Hypothalamus (tissue), 51 donors: ENCODE results near the gene LRRC8A.
"Not testable (repeated sequence)": the region's sequence is repeated elsewhere in the genome, so short reads cannot be mapped to it uniquely, and the experiment has no call there.

ENCODE experiments used
- DNase-seq, 51 donors: peaks; one replicate each; lab custom pipeline; 2025; lab: John Stamatoyannopoulos, UW

Gene LRRC8A

DNA sequence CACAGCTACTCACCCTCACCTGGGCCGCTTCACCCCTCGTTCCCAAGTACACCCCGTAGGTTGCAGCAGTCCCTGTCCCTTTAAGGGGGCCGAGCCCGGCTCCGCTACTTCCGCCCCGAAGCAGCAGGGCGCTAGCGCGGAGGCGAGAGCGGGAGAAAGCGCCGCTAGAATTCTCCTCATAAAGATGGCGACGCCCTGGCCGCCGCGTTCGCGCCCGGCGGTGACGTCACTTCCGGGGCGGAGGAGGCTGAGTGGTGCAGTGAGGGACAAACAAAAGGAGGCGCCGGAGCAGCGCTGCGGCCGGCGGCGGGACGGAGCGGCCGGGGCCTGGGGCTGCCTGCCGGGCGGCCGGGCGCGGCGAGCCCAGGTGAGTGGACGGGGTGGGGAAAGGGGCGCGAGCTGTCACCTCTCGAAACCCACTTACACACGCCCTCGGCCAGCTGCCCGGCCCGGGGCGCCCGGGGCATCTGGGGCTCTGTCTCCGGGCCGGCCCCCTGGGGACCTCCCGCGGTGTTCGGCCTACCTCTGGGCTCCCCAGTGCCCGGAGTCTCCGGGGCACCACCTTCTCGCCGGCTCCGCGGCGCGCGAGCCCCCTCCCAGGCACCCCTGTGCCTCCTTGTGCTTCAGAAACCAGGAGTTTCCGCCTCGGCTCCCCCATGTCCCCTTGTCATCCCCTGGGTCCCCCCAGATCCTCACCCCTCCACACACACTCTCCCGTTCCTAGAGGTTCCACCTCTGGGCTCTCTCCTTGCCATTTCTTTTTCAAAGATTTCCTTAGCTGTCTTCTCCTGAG is at the start of gene LRRC8A, which contains the start of gene KYAT1:
TSS of gene LRRC8A (plus strand) at position 250 of the 793 bp plus-strand sequence. CDS start 25,032 bp downstream, outside the sequence.
TSS of gene KYAT1 (minus strand) at position 67 of the 793 bp plus-strand sequence. CDS start 36,545 bp downstream, outside the sequence.
- DNase-seq = peak; percentile 66 to 99 (median 96)

DNA sequence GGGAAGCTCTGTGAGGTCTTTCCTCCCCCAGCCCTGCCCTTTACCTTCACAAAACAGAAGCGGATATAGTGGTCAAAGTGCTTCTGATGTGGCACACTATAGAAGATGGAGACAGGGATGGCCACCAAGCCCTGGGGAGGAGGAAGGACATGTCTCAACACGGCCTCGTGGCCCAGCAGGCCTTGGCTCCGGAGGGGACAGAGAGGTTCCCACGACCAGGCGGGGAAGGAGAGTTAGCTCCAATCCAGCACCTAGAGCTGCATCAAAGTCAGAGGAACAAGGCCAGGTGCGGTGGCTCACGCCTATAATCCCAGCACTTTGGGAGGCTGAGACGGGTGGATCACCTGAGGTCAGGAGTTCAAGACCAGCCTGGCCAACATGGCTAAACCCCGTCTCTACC is 48.2 kb upstream of the LRRC8A start:
- DNase-seq = no peak

DNA sequence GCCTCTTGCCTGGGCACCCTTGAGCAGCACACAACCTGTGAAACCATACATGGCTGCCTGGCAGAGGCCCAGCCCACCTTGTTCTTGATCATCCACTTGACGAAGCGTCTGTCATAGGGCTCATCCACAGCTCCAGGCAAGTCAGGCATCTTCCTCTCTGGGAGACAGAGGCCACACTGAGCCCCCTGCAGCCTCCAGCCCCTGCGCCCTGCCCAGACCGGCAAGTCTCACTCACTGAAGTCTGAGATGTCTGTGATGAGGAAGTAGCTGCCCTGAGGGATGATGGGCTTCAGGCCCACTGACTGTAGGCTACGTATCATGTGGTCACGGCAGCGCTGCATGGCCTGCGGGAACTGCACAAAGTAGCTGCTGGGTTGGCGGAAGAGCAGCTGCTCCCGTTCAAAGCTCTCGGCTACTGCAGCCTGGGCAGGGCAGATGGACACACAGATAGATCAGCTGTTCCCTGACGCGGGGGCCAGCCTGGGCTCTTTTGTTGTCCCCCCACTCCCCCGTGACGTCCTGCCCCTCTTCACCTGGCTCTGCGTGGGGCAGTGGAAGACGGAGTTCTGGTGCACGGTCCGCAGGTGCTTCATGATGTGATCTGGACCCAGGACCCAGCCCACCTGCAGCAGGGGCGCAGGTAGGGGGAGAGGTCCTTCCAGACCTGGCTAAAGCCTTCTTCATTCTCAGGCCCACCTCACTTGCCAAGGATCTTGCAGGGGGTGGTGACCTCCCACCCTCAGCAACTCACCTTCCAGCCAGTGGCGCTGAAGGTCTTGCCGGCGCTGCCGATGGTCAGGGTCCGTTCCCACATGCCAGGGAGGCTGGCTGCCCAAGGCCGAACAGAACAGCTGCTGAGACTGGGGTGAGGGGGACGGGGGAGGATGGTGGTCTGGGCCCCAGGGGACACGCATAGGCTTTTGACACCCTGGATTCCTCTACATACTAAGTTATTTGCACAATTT is 46.4 kb upstream of the LRRC8A start:
- no peak for DNase-seq

DNA sequence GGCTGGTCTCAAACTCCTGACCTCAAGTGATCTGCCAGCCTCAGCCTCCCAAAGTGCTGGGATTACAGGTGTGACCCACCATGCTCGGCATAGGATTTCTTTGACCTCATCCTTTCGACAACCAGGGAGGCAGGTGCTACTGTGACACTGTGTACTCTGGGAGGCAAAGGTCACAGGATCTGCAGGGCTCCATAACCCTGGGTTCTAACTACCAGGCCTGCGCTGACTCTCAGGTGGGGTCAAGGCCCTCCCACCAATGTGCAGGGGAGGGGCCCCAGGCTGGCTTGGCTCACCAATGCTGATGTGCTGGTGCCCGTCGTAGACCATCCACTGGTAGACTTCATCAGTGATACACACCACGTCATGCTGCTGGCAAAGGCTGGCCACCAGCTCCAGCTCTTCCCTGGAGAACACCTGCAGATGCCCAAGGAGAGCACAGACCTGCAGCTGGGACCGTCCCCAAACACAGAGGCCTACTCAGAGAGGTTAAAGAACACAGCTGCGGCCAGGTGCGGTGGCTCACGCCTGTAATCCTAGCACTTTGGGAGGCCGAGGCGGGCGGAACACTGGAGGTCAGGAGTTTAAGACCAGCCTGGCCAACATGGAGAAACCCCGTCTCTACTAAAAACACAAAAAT is 45.3 kb upstream of the LRRC8A start:
- no peak for DNase-seq

DNA sequence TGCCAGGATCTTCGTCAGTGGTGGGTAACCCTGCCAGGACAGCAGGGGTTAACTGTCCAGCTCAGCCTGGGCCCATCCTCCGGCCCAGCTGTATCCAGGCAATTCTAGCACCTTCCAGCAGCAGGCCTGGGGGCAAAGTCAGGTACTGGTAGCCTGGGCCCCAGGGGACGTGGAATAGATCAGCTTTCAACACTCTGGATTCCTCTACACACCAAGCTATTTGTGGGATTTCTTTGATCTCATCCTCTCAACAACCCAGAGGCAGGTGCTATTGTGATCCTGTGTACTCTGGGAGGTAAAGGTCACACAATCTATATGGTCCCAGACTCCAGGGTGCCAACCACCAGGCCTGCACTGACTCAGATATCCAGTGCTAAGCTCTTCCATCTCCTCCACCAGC is 43.6 kb upstream of the LRRC8A start:
- no peak for DNase-seq

DNA sequence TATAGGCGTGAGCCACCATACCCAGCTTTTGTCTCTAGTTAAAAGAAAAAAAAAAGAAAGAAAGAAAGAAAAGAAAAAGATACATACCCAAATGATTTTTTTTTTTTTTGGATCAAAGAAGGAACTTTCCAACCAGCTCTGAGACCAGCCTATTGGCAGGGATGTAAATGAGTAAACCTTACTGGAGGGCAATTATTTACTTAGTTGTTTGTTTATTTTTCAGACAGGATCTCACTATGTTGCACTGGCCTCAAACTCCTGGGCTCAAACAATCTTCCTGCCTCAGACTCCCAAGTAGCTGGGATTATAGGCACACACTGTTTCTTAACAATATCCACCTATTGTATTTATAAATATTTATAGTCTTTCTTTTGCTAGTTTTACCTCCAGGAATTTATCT is 41.4 kb upstream of the LRRC8A start:
- no peak for DNase-seq

GRCh38 chr9:128841694-128842492 is 40.0 kb upstream of the LRRC8A start:
- no peak for DNase-seq

DNA sequence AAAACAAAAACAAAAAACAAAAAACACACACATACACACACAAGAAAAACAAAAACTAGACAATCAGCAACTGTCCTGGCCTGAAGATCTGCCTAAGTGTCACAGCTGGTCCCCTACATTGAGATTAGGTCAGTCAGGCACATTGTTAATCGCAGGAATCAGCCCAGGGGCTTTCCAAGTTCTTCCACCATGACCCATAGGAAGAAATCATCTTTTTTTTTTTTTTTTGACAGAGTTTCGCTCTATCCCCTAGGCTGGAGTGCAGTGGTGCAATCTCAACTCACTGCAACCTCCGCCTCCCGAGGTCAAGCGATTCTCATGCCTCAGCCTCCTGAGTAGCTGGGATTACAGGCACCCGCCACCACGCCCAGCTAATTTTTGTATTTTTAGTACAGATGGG is 38.8 kb upstream of the LRRC8A start:
- DNase-seq = not testable (repeated sequence)

GRCh38 chr9:128845186-128845931 is 36.6 kb upstream of the LRRC8A start:
- no peak for DNase-seq

DNA sequence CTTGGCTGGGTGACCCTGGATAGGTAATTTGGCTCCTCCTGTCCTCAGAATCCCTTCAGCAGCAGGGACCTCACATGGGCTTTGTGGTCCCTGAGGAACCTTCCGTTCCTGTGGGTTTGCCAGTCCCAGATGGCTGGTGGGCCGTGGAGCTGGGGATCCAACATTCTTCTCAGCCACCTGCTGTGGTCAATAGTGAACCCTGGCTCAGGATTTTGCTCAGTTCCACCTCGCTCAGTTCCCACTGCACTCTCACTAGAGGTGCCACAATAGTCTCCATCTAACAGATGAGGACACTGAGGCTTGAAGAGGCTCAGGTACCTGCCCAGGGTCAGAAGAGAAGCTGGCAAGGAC is 35.3 kb upstream of the LRRC8A start:
- no peak for DNase-seq

GRCh38 chr9:128847803-128848202 is 34.1 kb upstream of the LRRC8A start:
- no peak for DNase-seq

- DNase-seq = not testable (repeated sequence)
Measured at GRCh38 chr9:128851024-128851423, 30.9 kb upstream of the LRRC8A start.

DNA sequence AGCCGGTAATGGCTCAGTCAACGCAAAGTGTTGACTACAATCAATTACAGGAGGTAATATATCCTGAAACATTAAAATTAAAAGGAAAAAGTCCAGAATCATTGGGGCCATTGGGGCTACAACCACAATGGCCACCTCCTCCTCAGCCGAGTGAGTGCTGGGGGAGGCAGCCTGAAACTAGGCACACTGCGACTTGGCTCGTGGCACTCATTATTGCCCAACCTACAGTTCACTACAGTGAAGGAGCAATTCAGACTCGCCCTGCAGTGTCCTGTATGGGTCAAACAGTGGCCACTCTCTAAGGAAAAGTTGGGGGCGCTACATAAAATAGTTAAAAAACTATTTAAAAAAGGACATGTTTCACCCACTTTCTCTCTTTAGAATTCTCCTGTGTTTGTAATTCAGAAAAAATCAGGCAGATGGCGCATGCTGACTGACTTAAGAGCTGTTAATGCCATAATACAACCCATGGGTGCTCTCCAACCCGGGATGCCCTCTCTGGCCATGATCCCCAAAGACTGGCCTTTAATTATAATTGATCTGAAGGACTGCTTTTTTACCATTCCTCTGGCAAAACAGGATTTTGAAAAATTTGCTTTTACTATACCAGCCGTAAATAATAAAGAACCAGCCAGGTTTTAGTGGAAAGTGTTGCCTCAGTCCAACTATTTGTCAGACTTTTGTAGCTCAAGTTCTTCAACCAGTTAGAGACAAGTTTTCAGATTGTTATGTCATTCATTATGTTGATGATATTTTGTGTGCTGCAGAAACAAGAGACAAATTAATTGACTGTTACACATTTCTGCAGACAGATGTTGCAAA is 29.9 kb upstream of the LRRC8A start:
- peak in 16 of 51 donors; percentile 7 to 57 (median 34) for DNase-seq

GRCh38 chr9:128852646-128853045 is 29.3 kb upstream of the LRRC8A start:
- DNase-seq = not testable (repeated sequence)

- not testable (repeated sequence) for DNase-seq
Measured at GRCh38 chr9:128854454-128854853, 27.5 kb upstream of the LRRC8A start.

DNA sequence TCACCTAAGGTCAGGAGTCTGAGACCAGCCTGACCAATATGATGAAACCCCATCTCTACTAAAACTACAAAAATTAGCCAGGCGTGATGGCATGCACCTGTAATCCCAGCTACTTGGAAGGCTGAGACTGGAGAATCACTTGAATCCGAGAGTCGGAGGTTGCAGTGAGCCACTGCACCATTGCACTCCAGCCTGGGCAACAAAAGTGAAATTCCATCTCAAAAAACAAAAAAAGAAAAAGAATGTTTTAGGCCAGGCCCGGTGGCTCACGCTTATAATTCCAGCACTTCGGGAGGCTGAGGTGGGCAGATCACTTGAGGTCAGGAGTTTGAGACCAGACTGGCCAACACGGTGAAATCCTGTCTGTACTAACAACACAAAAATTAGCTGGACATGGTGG is 23.5 kb upstream of the LRRC8A start:
- not testable (repeated sequence) for DNase-seq

DNA sequence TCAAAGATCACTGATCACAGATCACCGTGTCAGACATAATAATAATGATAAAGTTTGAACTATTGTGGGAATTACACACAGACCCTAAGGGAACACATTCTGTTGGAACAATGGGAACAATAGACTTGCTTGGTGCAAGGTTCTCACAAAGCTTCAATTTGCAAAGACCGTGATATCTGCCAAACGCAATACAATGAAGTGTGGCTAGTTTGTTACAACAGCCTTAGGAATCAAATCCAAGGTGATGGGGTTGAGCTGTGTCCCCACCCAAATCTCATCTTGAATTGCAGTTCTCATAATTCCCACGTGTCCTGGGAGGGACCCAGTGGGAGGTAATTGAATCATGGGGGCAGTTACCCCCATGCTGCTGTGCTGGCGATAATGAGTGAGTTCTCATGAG is 21.0 kb upstream of the LRRC8A start:
- DNase-seq = no peak

DNA sequence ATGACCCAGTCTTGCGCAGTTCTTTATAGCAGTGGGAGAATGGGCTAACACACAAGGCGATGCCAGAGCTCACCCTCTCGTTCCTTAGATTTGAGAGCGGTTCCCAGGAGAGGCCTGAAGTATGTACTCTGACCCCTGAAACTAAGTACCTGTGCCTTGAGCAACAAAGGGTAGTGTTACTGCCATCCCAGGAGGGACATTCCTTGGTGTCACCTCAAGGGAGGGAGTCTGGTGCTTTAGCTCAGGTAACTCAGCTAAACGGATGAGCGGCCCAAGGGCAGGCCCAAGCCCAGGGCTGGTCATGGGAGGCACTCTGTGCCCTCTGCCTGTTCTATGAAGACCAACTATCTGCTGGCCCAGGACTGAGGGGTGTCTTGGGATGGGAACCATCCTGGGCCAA is 20.4 kb upstream of the LRRC8A start:
- DNase-seq = no peak
